Esophagus muscularis mucosa (tissue), 3 donors: Measurements from ENCODE around the gene RND1.

Experiments
- CTCF ChIP-seq, 3 experiments: fragments of 200-600 bp in 2 of 3; fragments of 450-650 bp in 1 of 3; sonication (generic) in 2 of 3; IDR thresholded peaks; one replicate each; pipeline ENCODE4 v1.5.1; 2017 to 2019; ENCODE audit warnings: antibody characterized with exemption in 3 of 3, mild to moderate bottlenecking in 2 of 3, moderate library complexity in 1 of 3
- POLR2A ChIP-seq: fragments of 450-650 bp; IDR thresholded peaks from one replicate; pipeline ENCODE4 v1.6.1; 2017; ENCODE audit warnings: antibody characterized with exemption, moderate library complexity, mild to moderate bottlenecking, low read depth

- TF ChIP-seq CTCF (IDR thresholded peaks at IDR 0.05) (no peak), POLR2A (no peak)
These were observed 44.5 kb upstream of the RND1 start for GRCh38 chr12:48910196-48910595.
